Activated T-cell treated with anti-CD3 and anti-CD28 coated beads for 4 hours (primary cell): Measurements from ENCODE around the gene BIVM.

ENCODE experiments used
- DNase-seq: peaks from one replicate; pipeline ENCODE4 v3.0.0-alpha.2; 2020

BIVM gene

GRCh38 chr13:102845630-102846260, 46.8 kb downstream of the BIVM start, which contains the start of gene ERCC5:
Gene ERCC5, plus strand, starts transcription at chr13:102846032. Its CDS starts 235 bp downstream, at chr13:102846267.
- peak; percentile 96 for DNase-seq

DNA sequence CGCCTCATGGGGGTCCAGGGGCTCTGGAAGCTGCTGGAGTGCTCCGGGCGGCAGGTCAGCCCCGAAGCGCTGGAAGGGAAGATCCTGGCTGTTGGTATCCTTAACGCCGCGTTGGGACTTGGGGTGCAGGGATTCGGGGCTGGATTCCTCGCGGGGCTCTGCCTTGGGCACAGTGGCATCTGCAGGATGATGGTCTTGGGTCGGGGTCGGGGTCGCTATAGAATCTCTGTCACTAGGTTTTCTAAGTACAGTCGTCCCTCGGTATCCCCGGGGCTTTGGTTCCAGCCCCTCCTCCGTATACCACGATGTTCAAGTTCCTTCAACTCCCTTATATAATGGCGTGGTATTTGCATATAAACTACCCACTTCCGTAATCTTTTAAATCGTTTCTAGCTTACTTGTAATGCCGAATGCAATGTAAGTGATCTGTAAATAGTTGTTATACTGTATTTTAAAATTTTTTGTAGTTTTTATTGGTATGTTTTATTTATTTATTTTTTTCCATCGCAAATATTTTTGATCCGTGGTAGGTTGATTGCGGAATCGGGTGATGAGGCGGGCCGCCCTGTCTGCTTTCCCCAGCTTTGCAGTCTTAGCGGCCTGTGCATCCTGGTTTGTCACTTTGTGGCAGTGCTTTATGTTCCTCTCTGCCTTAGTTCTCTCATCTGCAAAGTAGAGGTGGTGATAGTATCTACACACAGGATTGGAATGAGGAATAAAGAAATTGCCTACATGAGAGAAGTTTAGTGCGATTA, 47.5 kb downstream of the BIVM start:
- peak; percentile 20 for DNase-seq

DNA sequence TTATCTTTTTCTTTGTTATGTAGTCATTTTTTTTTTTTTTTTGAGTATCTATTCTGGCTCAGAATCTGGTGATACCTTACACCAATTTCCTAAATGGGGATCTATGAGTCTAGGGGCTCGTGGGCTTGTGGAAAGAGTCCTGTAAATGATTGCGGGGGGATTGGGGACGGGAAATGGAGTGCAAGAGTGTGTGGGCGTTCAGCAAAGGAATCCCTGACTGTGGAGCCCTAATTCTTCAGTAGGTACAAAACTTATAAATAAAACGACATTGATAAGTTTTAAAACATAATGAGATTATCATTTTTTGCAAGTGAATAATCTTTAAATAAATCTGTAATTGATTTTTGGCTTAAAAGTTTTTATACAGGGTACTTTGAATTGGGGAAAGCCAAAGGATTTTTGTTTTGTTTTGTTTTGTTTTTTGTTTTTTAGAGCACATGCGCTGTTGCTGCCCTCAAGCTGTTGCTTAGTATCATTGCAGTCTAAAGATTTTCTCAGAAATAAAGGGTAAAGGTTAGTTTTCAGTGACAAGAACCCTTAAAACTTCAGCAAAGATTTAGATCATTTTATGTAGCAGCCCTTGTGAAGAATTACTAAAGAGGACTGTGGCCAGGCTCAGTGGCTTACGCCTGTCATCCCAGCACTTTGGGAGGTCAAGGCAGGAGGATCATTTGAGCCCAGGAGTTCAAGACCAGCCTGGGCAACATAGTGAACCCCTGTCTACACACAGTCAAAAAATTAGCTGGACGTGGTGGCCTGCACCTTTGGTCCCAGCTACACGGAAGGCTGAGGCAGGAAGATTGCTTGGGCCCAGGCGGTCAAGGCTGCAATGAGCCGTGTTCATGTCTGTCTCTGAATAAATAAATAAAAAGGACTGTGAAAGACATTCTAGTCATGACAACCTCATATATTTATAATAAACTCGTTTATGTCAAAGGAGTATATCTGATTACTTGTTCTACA, 48.6 kb downstream of the BIVM start:
- DNase-seq: no peak

DNA sequence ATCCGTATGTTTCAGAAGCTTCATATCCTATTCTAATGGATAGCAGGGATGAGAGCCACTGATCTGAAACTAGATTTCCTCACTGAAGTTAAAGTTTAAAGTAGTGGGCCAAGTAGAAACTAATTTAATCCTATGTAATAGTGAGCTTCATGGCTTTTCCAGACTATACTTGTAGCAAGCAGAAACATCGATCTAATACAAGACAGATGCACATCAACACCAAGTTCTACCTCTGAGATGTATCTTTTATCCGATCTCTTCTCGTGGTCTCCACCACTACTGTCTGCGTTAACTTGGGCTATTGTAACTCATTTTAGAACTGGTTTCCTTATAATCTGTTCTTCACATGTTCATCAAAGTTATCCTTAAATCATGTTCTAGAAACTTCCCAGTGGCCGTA, 50.0 kb downstream of the BIVM start:
- no peak for DNase-seq

GRCh38 chr13:102852556-102852955, 53.6 kb downstream of the BIVM start:
- DNase-seq: no peak

- DNase-seq: no peak
Observed at GRCh38 chr13:102854675-102855074, 55.8 kb downstream of the BIVM start.

- no peak for DNase-seq
Observed at GRCh38 chr13:102856557-102856956, 57.6 kb downstream of the BIVM start.

DNA sequence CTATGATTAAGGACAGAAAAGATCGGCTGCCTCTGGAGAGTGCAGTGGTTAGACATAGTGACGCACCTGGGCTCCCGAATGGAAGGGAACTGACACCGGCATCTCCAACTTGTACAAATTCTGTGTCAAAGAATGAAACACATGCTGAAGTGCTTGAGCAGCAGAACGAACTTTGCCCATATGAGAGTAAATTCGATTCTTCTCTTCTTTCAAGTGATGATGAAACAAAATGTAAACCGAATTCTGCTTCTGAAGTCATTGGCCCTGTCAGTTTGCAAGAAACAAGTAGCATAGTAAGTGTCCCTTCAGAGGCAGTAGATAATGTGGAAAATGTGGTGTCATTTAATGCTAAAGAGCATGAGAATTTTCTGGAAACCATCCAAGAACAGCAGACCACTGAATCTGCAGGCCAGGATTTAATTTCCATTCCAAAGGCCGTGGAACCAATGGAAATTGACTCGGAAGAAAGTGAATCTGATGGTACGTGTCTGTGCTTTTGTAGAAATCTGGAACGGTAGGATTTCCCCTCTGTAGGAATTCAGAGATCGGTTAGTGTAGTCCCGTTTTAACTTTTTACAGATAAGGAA, 63.8 kb downstream of the BIVM start:
- no peak for DNase-seq

GRCh38 chr13:102863590-102863989, 64.7 kb downstream of the BIVM start:
- no peak for DNase-seq

GRCh38 chr13:102868366-102868936, 69.5 kb downstream of the BIVM start:
- DNase-seq: no peak

- DNase-seq: no peak
Observed at GRCh38 chr13:102869948-102870676, 71.2 kb downstream of the BIVM start.

GRCh38 chr13:102870677-102871415, 71.9 kb downstream of the BIVM start:
- DNase-seq: peak; percentile 25

DNA sequence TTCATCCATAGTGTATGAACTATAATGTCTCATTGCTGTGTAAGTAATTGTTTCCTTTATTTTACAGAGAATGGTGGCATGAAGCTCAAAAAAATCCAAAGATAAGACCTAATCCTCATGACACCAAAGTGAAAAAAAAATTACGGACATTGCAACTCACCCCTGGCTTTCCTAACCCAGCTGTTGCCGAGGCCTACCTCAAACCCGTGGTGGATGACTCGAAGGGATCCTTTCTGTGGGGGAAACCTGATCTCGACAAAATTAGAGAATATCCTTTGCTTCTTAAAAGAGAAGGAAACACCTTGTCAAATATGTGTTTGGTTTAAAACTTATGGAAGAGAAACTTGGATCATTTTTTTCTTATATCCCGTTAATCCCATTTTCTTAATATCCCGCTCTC, 73.2 kb downstream of the BIVM start:
- no peak for DNase-seq

DNA sequence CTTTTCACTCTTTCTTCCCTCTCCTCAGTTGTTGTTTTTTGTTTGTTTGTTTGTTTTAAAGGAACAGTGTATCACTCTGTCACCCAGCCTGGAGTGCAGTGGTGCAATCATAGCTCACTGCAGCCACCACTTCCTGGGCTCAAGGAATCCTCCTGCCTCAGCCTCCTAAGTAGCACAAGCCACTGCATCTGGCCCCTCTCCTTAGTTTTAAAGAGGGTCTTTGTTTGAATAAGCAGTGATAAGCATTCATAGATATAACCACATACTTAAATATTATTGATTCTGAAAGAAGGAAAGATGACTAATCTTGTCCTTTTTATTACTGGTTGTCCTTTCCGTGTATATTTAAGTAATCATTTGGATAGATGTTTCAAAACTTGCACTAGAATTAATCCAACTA, 73.6 kb downstream of the BIVM start:
- DNase-seq: no peak

- DNase-seq: no peak
Observed at GRCh38 chr13:102873653-102874052, 74.7 kb downstream of the BIVM start.

DNA sequence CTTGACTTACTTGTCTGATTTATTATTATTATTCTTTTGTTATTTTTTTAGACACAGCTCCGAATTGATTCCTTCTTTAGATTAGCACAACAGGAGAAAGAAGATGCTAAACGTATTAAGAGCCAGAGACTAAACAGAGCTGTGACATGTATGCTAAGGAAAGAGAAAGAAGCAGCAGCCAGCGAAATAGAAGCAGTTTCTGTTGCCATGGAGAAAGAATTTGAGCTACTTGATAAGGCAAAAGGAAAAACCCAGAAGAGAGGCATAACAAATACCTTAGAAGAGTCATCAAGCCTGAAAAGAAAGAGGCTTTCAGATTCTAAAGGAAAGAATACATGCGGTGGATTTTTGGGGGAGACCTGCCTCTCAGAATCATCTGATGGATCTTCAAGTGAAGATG, 76.3 kb downstream of the BIVM start:
- DNase-seq: no peak

GRCh38 chr13:102877303-102877702, 78.4 kb downstream of the BIVM start:
- DNase-seq: no peak

DNA sequence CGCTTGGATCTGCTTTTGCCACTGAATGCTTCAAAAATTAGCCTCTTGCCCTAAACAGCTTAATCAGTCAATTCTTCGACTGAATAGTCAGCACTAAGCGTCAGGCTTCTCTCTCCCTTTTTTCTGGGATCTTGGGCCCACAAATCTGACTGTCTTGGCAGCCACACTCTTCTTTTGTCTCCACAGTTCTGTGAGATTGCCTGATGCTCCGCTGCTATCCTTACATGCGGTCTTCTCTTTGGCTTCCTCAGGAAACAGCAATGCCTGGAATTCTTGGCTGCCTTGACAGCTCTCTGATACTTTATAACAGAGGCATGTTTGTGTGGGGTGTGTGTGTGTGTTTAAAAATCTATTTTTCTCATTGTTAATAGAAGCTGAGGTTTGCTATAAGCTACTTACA, 79.6 kb downstream of the BIVM start:
- no peak for DNase-seq

GRCh38 chr13:102879793-102880499, 81.0 kb downstream of the BIVM start:
- DNase-seq: no peak
